Measurements from ENCODE around the gene ZBTB24. TPM values are rescaled to one million over a fixed set of nuclear protein-coding genes. Genes with fewer than 3 reads are reported as not detected.

ZBTB24 gene
- total RNA-seq, 3 donors from 2014 or later (not counting 1 experiment from before 2014, with no cell fraction given), result 6.7 to 10.6 (median 8.6) TPM

DNA sequence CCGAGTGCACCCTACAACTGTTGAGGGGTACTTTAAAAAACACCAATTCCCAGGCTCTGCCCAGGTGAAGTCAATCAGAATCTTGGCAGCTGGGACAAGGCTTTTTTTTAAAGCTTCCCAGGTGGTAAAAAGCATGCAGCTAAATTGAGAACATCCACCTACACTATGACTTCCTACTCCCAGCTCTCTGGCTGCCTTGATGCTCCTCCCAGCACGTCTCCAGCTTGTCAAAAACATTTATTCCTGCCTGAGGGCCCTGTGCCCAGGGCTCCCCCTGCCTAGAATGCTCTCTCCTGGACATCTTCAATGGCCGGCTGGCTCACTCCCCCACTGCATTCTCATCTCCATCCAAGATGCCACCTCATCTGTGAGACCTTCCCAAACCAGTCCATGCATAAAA is 9.9 kb downstream of the ZBTB24 start:
- TF ChIP-seq, protein P1, sequence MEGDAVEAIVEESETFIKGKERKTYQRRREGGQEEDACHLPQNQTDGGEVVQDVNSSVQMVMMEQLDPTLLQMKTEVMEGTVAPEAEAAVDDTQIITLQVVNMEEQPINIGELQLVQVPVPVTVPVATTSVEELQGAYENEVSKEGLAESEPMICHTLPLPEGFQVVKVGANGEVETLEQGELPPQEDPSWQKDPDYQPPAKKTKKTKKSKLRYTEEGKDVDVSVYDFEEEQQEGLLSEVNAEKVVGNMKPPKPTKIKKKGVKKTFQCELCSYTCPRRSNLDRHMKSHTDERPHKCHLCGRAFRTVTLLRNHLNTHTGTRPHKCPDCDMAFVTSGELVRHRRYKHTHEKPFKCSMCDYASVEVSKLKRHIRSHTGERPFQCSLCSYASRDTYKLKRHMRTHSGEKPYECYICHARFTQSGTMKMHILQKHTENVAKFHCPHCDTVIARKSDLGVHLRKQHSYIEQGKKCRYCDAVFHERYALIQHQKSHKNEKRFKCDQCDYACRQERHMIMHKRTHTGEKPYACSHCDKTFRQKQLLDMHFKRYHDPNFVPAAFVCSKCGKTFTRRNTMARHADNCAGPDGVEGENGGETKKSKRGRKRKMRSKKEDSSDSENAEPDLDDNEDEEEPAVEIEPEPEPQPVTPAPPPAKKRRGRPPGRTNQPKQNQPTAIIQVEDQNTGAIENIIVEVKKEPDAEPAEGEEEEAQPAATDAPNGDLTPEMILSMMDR (IDR thresholded peaks at IDR 0.05), result no peak
- no peaks in the 10 kb centered on the region for H3K27me3 Mint-ChIP-seq (ENCODE audit: low read depth in 2 of 2)
- ATAC-seq, result no peak
- WGBS (ENCODE audit: insufficient coverage), result 97% methylated on average over 3 of the region's 3 CpGs
- peaks cover 21% of the 10 kb centered on the region for H3K4me1 ChIP-seq (ENCODE audit: control insufficient read depth, insufficient read depth, low read length)
- peak overlapping the region in 1 of 2 donors; percentile 41 for H3K27ac Mint-ChIP-seq
- no peaks in the 10 kb centered on the region for H3K9me3 Mint-ChIP-seq
- H3K27me3 ChIP-seq (ENCODE audit: control insufficient read depth, insufficient read depth, low read length), result no peaks in the 10 kb centered on the region
- no peaks in the 10 kb centered on the region for H3K9me3 ChIP-seq (ENCODE audit: control insufficient read depth, insufficient read depth, low read length)
- no peak overlapping the region for H3K4me3 ChIP-seq (ENCODE audit: low read length)
- no peak for DNase-seq
- peaks cover 72% of the 10 kb centered on the region for H3K36me3 ChIP-seq (ENCODE audit: control insufficient read depth, insufficient read depth, low read length)
- H3K27ac ChIP-seq (ENCODE audit: low read length), result no peak overlapping the region
- peaks cover 57 to 59% of the 10 kb centered on the region in 2 donors for H3K4me1 Mint-ChIP-seq
- H3K4me3 Mint-ChIP-seq, result no peak overlapping the region
- peaks cover 41% of the 10 kb centered on the region for H3K36me3 Mint-ChIP-seq
- intact Hi-C loops (cut with micrococcal nuclease), result no loop called here

DNA sequence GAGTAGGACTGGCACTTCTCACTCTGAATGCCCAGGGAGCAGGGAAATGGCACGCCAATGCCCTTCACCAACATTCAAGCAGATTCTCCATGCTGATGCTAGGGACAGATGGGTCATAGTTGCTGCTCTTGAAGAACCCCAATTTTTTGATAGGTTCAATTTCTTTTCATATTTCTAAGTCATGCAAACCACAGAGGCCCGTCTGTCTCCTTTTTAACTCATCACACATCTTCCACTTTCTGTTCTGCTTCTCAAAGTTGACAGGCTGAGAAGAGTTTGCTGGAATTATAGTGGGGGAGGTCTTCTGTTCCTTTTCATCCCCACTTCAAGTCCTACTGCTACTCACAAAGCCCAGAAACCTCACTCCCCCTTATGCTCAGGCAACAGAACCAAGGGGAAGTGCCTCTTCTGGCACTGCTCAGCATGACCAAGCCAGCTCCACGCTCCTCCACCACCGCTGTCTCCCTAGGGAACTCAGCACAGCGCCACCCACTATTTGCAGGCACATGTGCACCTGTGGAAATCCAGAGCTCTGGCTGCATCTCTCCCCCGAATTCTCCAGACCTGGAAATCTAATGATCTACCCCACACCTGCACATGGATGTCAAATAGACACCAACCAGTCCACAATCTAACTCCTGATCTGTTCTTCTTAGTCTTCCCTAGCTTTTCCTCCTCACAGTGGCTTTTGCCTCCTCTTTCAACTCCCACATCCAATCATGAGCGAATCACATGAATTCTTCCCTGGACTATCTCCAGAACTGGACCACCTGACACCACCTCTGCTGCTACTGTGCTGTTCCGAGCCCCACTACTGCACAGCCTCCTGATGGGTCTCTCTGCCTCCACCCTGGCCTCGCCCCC is 10.7 kb downstream of the ZBTB24 start:
- no peak overlapping the region for H3K4me3 ChIP-seq (ENCODE audit: low read length)
- peaks cover 15% of the 10 kb centered on the region for H3K4me1 ChIP-seq (ENCODE audit: control insufficient read depth, insufficient read depth, low read length)
- no peak overlapping the region for H3K27ac ChIP-seq (ENCODE audit: low read length)
- DNase-seq (no peak), ATAC-seq (no peak)
- H3K27me3 Mint-ChIP-seq (ENCODE audit: low read depth in 2 of 2), result no peaks in the 10 kb centered on the region
- H3K36me3 ChIP-seq (ENCODE audit: control insufficient read depth, insufficient read depth, low read length), result peaks cover 74% of the 10 kb centered on the region
- H3K9me3 Mint-ChIP-seq, result no peaks in the 10 kb centered on the region
- peaks cover 46% of the 10 kb centered on the region for H3K36me3 Mint-ChIP-seq
- H3K4me1 Mint-ChIP-seq, result peaks cover 51 to 52% of the 10 kb centered on the region in 2 donors
- no peaks in the 10 kb centered on the region for H3K27me3 ChIP-seq (ENCODE audit: control insufficient read depth, insufficient read depth, low read length)
- peak overlapping the region in 1 of 2 donors; percentile 41 for H3K27ac Mint-ChIP-seq
- WGBS (ENCODE audit: insufficient coverage), result 84% methylated on average over 9 of the region's 9 CpGs
- H3K4me3 Mint-ChIP-seq, result no peak overlapping the region
- TF ChIP-seq, protein P1 (IDR thresholded peaks at IDR 0.05), result no peak
- intact Hi-C loops (cut with micrococcal nuclease), result no loop called here
- no peaks in the 10 kb centered on the region for H3K9me3 ChIP-seq (ENCODE audit: control insufficient read depth, insufficient read depth, low read length)

DNA sequence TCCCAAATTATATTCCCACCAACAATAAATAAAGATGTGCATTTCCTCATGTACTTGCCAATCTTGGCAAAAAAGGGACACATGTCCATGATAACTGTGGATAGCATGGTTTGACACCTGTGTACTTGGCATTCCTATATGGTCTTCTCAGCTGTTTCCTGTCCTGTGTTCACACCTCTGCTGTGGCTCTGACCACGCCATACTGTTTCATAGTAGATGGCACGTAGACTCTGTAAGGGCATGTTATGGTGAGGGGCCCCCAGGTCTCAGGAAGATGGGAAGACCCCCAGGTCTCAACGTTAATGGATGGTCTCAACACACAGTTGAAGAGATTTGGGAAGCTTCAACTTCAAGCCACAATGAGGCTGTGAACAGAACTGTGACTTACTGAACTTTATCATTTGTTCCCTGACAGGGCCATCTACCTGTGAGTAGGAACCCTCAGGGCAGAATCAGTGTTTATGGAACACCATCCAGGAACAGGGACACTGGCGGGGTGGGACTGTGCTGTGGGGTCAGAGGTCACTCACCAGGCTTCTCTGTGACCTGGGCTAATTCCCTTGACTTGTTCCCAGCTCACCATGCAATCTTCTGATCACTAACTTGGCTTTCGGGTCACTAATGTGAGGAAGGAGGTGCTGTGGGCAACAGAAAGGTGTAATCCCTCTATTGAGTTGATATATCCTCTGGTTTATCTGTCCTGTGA is 11.8 kb downstream of the ZBTB24 start:
- Mint-ChIP-seq H3K27me3 (ENCODE audit: low read depth in 2 of 2) (no peaks in the 10 kb centered on the region), H3K36me3 (peaks cover 46% of the 10 kb centered on the region), H3K4me3 (no peak overlapping the region), H3K4me1 (peaks cover 44 to 47% of the 10 kb centered on the region in 2 donors), H3K27ac (peak overlapping the region in 1 of 2 donors; percentile 15), H3K9me3 (no peaks in the 10 kb centered on the region)
- H3K4me3 ChIP-seq (ENCODE audit: low read length), result no peak overlapping the region
- DNase-seq (no peak), ATAC-seq (peak in 1 of 3 donors; percentile 21)
- H3K9me3 ChIP-seq (ENCODE audit: control insufficient read depth, insufficient read depth, low read length), result no peaks in the 10 kb centered on the region
- H3K36me3 ChIP-seq (ENCODE audit: control insufficient read depth, insufficient read depth, low read length), result peaks cover 79% of the 10 kb centered on the region
- no peak overlapping the region for H3K27ac ChIP-seq (ENCODE audit: low read length)
- peaks cover 13% of the 10 kb centered on the region for H3K4me1 ChIP-seq (ENCODE audit: control insufficient read depth, insufficient read depth, low read length)
- TF ChIP-seq, protein P1 (IDR thresholded peaks at IDR 0.05), result no peak
- WGBS (ENCODE audit: insufficient coverage), result 66% methylated on average over 5 of the region's 5 CpGs
- intact Hi-C loops (cut with micrococcal nuclease), result no loop called here
- no peaks in the 10 kb centered on the region for H3K27me3 ChIP-seq (ENCODE audit: control insufficient read depth, insufficient read depth, low read length)

All from natural killer cell (primary cell).